ENCODE measurements around the gene CACTIN.

The CACTIN gene

GRCh38 chr19:3623716-3624115 lies 2.9 kb downstream of the CACTIN start:
- DNase-seq = no peak

GRCh38 chr19:3622224-3622623 lies 4.4 kb downstream of the CACTIN start:
- no peak for DNase-seq

GRCh38 chr19:3621689-3622088 lies 4.9 kb downstream of the CACTIN start:
- DNase-seq = no peak

GRCh38 chr19:3620817-3621547 lies 5.6 kb downstream of the CACTIN start:
- no peak for DNase-seq

- no peak for DNase-seq
Observed at GRCh38 chr19:3620145-3620816, 6.3 kb downstream of the CACTIN start.

- DNase-seq = no peak
Observed at GRCh38 chr19:3619631-3620012, 7.0 kb downstream of the CACTIN start.

- no peak for DNase-seq
Observed at GRCh38 chr19:3618811-3619630, 7.6 kb downstream of the CACTIN start.

- DNase-seq = peak in 1 of 2 donors; percentile 46
Observed at GRCh38 chr19:3618144-3618810, 8.3 kb downstream of the CACTIN start.

- no peak for DNase-seq
Observed at GRCh38 chr19:3617463-3617862, 9.1 kb downstream of the CACTIN start.

- no peak for DNase-seq
Observed at GRCh38 chr19:3615524-3616135, 11.0 kb downstream of the CACTIN start.

- DNase-seq = no peak
Observed at GRCh38 chr19:3614858-3615505, 11.6 kb downstream of the CACTIN start.

GRCh38 chr19:3613818-3614661 lies 12.6 kb downstream of the CACTIN start:
- no peak for DNase-seq

GRCh38 chr19:3612901-3613741 lies 13.5 kb downstream of the CACTIN start:
- DNase-seq = no peak

GRCh38 chr19:3612330-3612729 lies 14.3 kb downstream of the CACTIN start:
- no peak for DNase-seq

GRCh38 chr19:3611841-3612240 lies 14.7 kb downstream of the CACTIN start:
- DNase-seq = no peak

GRCh38 chr19:3610745-3611717 lies 15.6 kb downstream of the CACTIN start:
- DNase-seq = no peak

- DNase-seq = no peak
Observed at GRCh38 chr19:3609779-3610719, 16.5 kb downstream of the CACTIN start.

Data from hippocampal formation (tissue), 2 donors.